Fibroblast of lung (primary cell): ENCODE results near the gene ZNF280C. TPM values are rescaled to one million over a fixed set of nuclear protein-coding genes. Genes with fewer than 3 reads are reported as not detected.

Experiments
- DNase-seq, 2 donors: peaks; one replicate each; pipeline versions ENCODE4 v3.0.0 to v3.0.0-alpha.2; 2010; ENCODE audit warnings: low read depth in 2 of 2
- H2AFZ ChIP-seq: 2 replicates; pipeline ENCODE4 v1.5.1; 2012; ENCODE audit warnings: low read length, control low read depth, inconsistent platforms
- H3K27ac ChIP-seq: 2 replicates; pipeline ENCODE4 v1.5.1; 2011; ENCODE audit warnings: low read length, control low read depth; ENCODE audit not compliant: insufficient read depth
- H3K27me3 ChIP-seq: 2 replicates; pipeline ENCODE4 v1.5.1; 2011; ENCODE audit warnings: mild to moderate bottlenecking, low read length; ENCODE audit not compliant: control insufficient read depth, insufficient read depth
- H3K36me3 ChIP-seq: 2 replicates; pipeline ENCODE4 v1.5.1; 2011; ENCODE audit warnings: low read length; ENCODE audit not compliant: control insufficient read depth, insufficient read depth
- H3K4me1 ChIP-seq: 2 replicates; pipeline ENCODE4 v1.5.1; 2011; ENCODE audit warnings: low read length; ENCODE audit not compliant: control insufficient read depth, insufficient read depth; ENCODE audit errors: extremely low read depth
- H3K4me2 ChIP-seq: 2 replicates; pipeline ENCODE4 v1.5.1; 2011; ENCODE audit warnings: low read length, control low read depth; ENCODE audit not compliant: insufficient read depth; ENCODE audit errors: extremely low read depth
- H3K4me3 ChIP-seq, 4 experiments: fragments of 200-600 bp in 1 of 4; sonication (generic) in 1 of 4; replicated peaks in 1 of 4; 2 replicates each; pipeline ENCODE4 v1.5.1; 2011 to 2016; ENCODE audit warnings: low read length in 4 of 4, low read depth in 3 of 4, mild to moderate bottlenecking in 3 of 4, control low read depth in 2 of 4, inconsistent platforms in 1 of 4, mixed read lengths in 1 of 4; ENCODE audit not compliant: insufficient read depth in 1 of 4; ENCODE audit errors: control extremely low read depth in 1 of 4
- H3K79me2 ChIP-seq: 2 replicates; pipeline ENCODE4 v1.5.1; 2012; ENCODE audit warnings: mild to moderate bottlenecking, low read length, inconsistent platforms; ENCODE audit not compliant: control insufficient read depth, insufficient read depth
- H3K9ac ChIP-seq: 2 replicates; pipeline ENCODE4 v1.5.1; 2011; ENCODE audit warnings: mild to moderate bottlenecking, low read length, control low read depth; ENCODE audit not compliant: insufficient read depth
- H3K9me3 ChIP-seq: 2 replicates; pipeline ENCODE4 v1.5.1; 2012; ENCODE audit warnings: low read depth, low read length; ENCODE audit not compliant: control insufficient read depth, insufficient read depth
- H4K20me1 ChIP-seq: 2 replicates; pipeline ENCODE4 v1.5.1; 2011; ENCODE audit warnings: low read length; ENCODE audit not compliant: control insufficient read depth, insufficient read depth; ENCODE audit errors: extremely low read depth
- EZH2 ChIP-seq: IDR thresholded peaks from 2 replicates; pipeline ENCODE4 v1.5.1; 2012; ENCODE audit warnings: low read length, control low read depth, mild to moderate bottlenecking; ENCODE audit errors: missing control alignments
- polyA plus RNA-seq, 2 donors: library from polyadenylated mRNA; depleted of rRNA in 1 of 2; stranded (reverse) in 1 of 2; unstranded in 1 of 2; fragments of >200 nt; gene quantifications; 2 replicates each; pipeline ENCODE4 v1.2.1, GENCODE V29; 2011 to 2012; ENCODE audit warnings: missing spikeins in 1 of 2
- total RNA-seq: library from RNA; depleted of rRNA; stranded (reverse); fragments of >200 nt; gene quantifications from 2 replicates; pipeline ENCODE4 v1.2.1, GENCODE V29; 2014
- TF ChIP-seq, protein P1 (sequence below), 2 donors: IDR thresholded peaks in 1 of 2; conservative IDR thresholded peaks in 1 of 2; 1 replicate in 1 of 2; 2 replicates in 1 of 2; pipeline ENCODE4 v1.5.1; 2011 to 2012; ENCODE audit warnings: low read length in 2 of 2, control low read depth in 1 of 2, inconsistent platforms in 1 of 2, low read depth in 1 of 2, mild to moderate bottlenecking in 1 of 2

Gene ZNF280C
- total and polyA plus RNA-seq, 2 donors (not counting 1 experiment from before 2014, with no cell fraction given): 4.1 to 8.7 TPM

GRCh38 chrX:130176942-130177341 is 91.8 kb downstream of the ZNF280C start:
- Histone ChIP-seq H3K9ac (no peak overlapping the region), H3K4me1 (peaks cover 7% of the 10 kb centered on the region), H3K27ac (no peak overlapping the region)

GRCh38 chrX:130176354-130176776 is 92.3 kb downstream of the ZNF280C start:
- Histone ChIP-seq H3K4me3 (no peak overlapping the region), H3K4me1 (peaks cover 7% of the 10 kb centered on the region), H3K4me2 (no peak overlapping the region), H3K27me3 (no peaks in the 10 kb centered on the region), H3K9me3 (no peaks in the 10 kb centered on the region), H3K36me3 (no peaks in the 10 kb centered on the region), H4K20me1 (no peaks in the 10 kb centered on the region), H3K27ac (no peak overlapping the region), H2AFZ (no peak overlapping the region), H3K79me2 (no peaks in the 10 kb centered on the region), H3K9ac (no peak overlapping the region)
- DNase-seq: peak in 1 of 2 donors; percentile 11
- TF ChIP-seq, protein P1, sequence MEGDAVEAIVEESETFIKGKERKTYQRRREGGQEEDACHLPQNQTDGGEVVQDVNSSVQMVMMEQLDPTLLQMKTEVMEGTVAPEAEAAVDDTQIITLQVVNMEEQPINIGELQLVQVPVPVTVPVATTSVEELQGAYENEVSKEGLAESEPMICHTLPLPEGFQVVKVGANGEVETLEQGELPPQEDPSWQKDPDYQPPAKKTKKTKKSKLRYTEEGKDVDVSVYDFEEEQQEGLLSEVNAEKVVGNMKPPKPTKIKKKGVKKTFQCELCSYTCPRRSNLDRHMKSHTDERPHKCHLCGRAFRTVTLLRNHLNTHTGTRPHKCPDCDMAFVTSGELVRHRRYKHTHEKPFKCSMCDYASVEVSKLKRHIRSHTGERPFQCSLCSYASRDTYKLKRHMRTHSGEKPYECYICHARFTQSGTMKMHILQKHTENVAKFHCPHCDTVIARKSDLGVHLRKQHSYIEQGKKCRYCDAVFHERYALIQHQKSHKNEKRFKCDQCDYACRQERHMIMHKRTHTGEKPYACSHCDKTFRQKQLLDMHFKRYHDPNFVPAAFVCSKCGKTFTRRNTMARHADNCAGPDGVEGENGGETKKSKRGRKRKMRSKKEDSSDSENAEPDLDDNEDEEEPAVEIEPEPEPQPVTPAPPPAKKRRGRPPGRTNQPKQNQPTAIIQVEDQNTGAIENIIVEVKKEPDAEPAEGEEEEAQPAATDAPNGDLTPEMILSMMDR (conservative IDR thresholded peaks at IDR 0.05 in 1 of 2, IDR thresholded peaks at IDR 0.05 in 1 of 2; ENCODE audit: low read depth in 1 of 2, low read length in 2 of 2): no peak
- no peak for TF ChIP-seq EZH2

More at GRCh38 chrX:130176942-130177341, 91.8 kb downstream of the ZNF280C start:
- TF ChIP-seq EZH2: no peak
- TF ChIP-seq, protein P1 (conservative IDR thresholded peaks at IDR 0.05 in 1 of 2, IDR thresholded peaks at IDR 0.05 in 1 of 2; ENCODE audit: low read depth in 1 of 2, low read length in 2 of 2): no peak
- Histone ChIP-seq H3K79me2 (no peaks in the 10 kb centered on the region), H3K27me3 (no peaks in the 10 kb centered on the region), H3K4me2 (no peak overlapping the region), H2AFZ (no peak overlapping the region), H3K9me3 (no peaks in the 10 kb centered on the region), H4K20me1 (no peaks in the 10 kb centered on the region), H3K4me3 (no peak overlapping the region), H3K36me3 (no peaks in the 10 kb centered on the region)
- DNase-seq: no peak

DNA sequence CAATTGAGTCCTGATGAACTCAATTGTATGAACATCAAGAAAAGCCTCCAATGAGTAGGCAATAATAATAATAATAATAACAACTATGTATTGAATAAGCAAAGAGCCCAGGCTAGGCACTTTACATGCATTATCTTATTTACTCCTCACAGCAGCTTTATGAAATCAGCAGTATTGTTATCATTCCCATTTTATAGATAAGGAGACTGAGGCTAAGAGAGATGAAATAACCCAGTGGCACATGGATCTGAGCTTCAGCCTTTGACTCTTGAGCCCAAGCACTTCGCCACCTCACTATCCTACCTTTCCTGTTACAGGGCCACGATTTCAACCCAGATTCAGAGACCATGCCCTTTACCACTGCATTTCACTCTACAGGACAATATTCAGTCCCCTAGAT is 93.8 kb downstream of the ZNF280C start:
- Histone ChIP-seq H3K36me3 (no peaks in the 10 kb centered on the region), H3K4me2 (no peak overlapping the region), H3K9me3 (no peaks in the 10 kb centered on the region), H3K27ac (no peak overlapping the region), H3K79me2 (no peaks in the 10 kb centered on the region), H2AFZ (no peak overlapping the region), H3K4me3 (no peak overlapping the region), H3K9ac (no peak overlapping the region), H3K27me3 (no peaks in the 10 kb centered on the region), H4K20me1 (no peaks in the 10 kb centered on the region), H3K4me1 (peaks cover 7% of the 10 kb centered on the region)
- DNase-seq: no peak
- no peak for TF ChIP-seq EZH2
- TF ChIP-seq, protein P1 (conservative IDR thresholded peaks at IDR 0.05 in 1 of 2, IDR thresholded peaks at IDR 0.05 in 1 of 2; ENCODE audit: low read depth in 1 of 2, low read length in 2 of 2): no peak
